Activated CD4-positive, alpha-beta T cell treated with anti-CD3 and anti-CD28 coated beads for 48 hours (primary cell): ENCODE results near the gene KSR1.

Experiments used
- DNase-seq: peaks from one replicate; pipeline ENCODE4 v3.0.0-alpha.2; 2020

KSR1 gene

DNA sequence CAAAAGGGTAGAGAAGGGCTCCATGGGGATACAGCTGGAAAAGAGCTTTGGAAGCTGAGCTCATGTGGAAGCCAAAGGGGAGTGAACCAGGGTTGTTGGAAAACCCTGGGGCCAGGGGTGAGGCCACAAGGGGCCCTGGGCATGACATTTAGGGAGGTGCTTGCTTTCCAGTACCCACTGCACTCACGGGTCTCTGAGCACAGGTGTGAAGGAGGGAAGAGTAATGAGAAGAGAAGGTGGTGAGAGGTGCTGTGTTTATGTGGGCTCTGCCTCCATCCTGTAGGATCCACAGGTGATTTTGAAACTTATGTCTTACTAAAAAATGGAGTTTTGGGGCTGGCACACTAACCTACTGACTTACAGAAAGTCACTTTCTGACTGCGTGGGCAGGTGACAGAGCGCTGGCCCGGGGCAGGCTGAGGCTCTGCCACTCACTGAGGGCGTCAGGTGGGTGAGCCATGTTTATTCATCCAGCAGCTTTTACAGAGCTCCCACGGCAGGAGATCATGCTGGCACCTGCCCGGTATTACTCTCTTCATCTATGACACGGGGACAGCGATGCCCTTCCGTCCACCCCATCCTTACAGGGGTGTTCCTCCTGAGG, 18.9 kb downstream of the KSR1 start:
- DNase-seq = peak; percentile 80

DNA sequence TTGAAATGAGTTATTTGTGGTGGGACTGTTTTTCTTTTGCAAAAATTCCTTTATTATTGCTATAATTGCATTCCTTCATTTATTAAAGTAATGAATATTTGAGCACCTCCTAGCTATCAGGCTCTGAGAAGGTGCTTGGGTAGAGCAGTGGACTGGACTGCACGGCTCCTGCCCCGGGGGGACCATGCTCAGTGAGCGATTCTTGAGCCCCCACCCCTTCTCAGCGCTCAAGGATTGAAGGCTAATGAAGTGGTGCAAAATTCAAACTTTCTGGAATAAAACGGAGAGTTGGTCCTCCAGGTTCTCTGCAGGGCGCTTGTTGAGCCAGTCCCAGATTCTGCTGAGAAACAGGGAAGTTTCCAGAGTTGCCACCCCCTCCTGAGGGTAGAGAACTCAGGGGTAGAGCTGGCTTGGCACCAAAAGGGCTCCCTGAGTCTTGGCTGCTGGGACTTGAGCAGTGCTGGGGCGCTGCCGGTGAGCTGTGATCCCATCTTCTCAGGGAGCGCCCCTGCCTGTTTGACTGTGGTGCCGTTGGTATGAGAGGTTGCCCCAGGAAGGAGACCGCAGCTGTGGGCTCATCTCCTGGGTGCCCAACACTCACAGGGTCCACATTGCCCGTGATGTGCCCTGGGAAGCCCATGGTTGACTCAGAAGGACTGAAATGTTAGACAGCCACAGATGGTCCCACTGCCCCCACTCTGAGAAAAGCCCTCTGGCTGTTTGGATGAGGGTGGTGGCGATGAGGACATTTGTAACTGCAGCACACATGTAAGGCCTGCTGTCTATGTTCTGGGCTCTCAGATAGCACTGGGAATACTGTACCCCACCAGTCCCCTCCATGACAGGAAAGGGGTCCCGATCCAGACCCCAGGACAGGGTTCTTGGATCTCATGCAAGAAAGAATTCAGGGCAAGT, 20.0 kb downstream of the KSR1 start:
- DNase-seq = no peak

DNA sequence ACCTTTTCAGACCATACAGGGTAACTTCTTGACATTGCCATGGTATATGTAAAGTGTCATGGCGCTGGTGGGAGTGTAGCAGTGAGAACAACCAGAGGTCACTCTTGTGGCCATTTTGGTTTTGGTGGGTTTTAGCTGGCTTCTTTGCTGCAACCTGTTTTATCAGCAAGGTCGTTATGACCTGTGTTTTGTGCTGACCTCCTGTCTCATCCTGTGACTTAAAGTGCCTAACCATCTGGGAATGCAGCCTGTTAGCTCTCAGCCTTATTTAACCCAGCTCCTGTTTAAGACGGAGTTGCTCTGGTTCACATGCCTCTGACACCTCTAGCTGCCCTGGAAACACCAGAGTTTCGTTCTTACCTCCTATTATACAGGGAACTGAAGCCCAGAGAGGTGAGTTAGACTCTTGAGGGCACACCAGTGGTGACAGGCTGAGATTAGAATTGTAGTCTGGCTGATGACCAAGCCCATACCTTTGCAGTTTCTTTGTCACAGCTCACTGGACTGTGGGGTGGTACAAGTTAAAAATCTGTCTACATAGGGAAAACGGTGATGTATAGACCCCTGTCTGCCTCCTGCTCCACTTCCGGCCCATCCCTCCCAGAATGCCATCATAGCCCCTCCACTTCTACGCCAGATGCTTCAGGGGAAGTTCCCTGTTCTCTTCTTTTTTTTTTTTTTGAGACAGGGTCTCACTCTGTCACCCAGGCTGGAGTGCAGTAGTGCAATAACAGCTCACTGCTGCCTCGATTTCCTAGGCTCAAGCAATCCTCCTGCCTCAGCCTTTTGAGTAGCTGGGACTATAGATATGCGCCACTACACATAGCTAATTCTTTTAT, 21.0 kb downstream of the KSR1 start:
- DNase-seq = no peak

DNA sequence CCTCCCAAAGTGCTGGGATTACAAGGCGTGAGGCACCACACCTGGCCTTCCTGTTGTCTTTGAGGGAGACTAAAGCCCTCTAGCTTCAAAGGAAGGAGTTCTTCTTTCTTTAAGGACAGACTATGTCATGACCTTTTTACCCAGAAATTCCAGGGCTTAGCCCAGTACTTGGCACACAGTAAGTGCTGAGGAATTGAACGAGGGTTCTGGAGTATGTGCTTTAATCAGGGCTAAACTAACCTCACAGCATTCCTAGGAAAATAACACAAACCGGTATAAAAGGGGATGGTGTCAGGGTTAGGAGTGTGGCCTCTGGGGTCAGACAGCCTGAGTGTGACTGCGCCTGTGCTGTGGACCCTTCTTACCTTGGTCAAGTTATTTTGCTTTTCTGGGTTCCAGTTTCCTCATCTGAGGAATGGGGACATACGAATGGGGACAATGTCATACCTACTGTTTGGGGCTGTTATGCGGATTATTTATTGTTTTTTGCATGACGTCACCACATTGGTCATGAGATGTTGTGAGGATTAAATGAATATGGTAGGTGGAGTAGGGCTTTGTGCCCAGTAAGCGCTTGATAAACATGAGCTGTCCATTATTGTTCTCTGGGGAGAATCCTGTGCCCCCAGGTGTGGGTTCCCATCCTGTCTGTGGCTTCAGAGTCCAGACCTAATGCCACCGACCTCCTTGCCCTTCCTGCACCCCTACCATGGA, 21.9 kb downstream of the KSR1 start:
- no peak for DNase-seq

DNA sequence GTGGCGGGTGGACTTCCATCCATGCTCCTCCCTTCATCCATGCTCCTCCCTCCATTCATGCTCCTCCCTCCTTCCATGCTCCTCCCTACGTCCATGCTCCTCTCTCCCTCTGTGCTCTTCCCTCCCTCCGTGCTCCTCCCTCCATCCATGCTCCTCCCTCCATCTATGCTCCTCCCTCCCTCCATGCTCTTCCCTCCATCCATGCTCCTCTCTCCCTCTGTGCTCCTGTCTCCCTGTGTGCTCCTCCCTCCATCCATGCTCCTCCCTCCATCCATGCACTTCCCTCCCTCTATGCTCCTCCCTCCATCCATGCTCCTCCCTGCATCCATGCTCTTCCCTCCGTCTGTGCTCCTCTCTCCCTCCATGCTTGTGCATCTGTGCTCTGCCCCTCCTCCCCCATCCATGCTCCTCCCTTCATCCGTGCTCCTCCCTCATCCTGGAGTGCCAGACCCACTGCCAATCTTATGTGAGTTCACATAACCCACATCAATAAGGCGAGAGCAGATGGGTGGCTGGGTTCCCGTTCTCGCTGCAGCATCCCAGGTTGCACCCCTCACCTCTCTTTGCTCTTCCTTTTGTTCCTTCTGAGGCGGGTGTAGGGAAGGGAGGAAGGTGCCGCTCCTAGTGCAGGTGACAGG, 22.8 kb downstream of the KSR1 start:
- DNase-seq = no peak

DNA sequence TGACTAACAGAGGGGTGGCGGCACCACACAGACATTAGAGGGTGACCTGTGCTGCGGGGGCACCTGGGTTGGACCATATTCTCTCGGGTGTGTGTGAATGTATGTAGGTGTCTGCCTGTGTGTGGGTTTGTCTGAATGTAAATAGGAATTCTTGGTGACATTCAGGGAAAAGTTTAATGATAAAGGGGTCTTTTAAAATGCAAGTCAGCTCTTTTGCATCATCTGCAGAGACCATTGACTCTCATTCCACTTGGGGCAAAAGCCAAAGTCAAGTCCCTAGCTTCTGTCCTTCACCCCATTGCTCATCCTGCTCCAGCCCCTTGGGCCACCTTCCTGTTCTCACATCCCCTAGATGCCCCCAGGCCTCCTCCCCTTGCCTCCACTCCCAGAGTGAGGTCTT, 23.6 kb downstream of the KSR1 start:
- DNase-seq = no peak

DNA sequence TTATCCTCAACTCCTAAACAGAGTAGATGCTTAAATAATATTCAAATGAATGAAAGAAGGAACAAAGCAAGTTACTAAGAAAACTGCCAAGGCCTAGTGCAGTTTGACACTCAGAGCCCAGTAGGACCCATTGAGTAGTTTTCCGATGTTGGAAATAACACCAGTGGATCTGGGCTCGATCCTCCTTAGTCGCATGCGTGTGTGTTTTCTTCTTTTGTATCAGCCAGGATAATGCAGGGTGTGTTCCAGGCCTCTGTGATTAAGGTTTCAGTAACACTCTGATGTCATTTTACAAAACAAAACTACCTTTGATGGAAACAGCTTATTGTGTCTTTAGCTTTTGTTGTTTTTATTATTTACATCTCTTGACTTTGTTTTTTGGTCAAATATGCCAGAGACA, 24.5 kb downstream of the KSR1 start:
- no peak for DNase-seq

DNA sequence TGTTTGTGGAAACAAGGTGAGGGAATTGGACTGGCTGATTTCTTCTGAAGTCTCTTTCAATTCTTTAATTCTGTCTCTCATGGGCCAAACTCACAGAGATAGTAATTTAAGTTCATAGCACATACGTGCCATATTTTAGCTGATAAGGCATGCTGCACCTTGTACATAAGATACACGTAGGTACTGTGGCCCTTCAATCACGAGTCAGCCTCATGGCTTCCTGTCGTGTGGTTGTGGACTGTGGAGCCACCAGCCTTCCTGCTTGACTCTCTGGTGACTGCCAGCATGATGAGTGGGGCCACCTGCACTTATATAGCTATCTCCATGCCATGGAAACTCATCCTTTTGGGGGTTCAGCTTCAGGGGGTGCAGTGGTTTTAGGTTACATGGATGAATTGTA, 25.1 kb downstream of the KSR1 start:
- peak; percentile 53 for DNase-seq

DNA sequence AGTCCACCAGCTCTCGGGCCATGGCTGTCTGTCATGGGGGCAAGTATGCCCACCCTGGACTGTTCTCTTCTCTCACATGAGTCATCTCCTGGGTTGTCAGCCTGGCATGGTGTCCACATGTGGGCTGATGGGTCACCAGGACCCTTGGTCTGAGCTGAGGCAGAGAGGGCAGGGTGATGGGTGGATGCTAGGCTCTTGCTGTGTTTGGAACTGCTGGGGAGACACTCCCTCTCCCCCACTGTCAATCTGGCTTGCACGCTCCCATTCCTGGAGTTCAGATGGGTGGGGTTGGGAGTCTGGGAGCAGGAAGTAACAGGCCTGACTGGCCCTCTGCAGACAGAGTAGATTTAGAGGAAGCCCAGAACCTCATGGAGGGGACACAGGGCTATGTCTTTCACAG, 28.9 kb downstream of the KSR1 start:
- no peak for DNase-seq

DNA sequence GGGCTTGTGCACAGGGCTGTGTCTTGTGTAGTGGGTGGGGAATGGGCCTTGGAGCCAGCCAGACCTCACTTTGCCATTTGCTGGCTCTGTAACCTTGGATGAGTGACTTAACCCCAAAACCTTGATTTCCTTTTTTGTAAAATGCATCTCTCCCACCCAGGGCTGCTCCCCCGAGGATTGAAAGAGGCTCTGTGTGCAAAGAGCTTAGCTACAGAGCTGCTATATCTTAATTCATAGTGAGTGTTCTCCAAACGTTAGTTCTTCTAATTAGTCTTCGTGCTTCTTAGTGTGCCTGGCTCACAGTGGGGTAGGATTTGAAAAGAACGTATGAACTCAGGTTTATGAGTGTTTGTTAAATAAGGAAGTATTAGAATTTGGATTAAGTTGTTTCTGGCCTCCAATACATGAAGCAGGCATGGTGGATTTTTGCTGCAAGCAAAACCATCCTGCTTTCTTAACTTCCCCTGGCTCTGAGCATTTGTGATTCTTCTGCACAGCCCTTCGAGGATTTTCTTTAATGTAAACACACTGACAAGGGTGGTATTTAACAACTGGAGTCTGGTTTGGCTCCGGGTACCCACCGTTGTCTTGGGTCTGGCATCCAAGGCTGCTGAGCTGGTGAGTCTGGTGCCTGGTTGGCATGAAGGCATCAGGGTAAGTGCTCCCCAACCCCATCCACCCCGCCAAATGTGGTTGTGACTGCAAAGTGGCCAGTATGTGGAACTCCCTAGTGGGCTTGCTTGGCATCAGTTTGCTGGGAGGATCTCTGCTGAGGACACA, 29.7 kb downstream of the KSR1 start:
- no peak for DNase-seq

DNA sequence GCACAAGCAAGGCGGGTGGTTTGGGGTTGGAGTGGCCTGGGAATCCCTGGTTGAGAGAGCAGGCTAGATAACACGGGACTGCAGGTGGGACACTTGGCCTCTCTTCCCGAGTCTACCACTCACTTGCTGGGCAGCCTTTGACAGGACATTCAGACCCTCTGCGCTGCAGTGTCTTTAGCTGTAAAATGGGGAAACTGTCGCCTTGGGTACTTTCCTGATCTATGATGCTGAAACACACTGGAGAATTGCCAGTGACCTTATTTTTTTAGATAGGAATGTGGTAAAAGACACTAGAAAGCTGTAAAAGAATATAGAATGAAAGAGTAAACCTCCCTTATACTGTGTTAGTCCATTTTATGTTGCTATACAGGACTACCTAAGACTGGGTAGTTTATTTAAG, 30.5 kb downstream of the KSR1 start:
- DNase-seq = no peak

DNA sequence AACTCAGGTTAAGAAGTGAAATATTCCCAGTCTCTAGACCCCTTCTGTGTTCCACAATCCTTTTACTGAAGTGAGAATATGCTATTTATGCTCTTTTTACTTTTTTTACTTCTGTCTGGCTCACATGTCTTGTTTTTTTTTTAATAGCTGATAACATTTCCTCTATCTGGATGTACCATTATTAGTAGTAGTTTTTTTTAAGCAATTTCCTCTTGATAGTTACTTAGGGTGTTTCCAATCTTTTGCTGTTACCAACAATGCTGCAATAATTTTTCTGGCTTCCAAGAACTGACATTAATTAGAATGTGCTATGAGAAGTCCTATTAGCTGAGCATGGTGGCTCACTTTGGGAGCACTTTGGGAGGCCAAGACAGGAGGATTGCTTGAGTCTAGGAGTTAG, 32.0 kb downstream of the KSR1 start:
- DNase-seq = no peak

DNA sequence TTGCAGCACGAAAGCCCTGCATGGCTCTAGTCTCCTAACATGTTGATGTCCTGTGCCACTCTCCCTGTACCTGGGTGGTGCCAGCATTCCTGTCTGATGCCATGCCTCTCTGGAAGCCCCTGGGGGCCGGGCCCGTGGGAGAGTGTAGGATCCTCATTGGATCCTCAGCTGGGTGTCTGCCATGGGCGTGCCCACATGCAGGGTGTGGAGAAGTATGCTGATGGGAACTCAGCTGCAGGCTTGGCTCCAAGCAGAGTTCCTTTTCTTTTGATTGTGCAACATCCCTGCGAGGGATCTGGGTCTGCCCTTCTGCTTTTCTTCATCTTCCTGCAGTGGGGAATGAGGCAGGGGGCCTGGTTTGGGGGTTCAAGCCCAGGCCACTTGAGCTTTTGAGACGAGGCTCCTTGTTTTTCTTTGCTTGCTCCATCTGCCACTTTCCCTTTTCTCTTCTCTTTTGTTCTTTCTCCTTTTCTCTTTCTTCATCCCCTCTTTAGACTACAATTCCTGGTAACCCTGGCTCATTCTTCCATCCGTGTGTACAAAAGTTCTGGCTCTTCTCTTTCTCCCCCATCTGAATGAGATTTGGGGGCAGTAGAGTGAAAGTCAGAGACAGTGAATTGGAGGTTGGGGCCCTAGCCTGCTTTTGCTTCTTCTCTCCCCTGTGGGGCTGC, 32.9 kb downstream of the KSR1 start:
- DNase-seq = no peak

DNA sequence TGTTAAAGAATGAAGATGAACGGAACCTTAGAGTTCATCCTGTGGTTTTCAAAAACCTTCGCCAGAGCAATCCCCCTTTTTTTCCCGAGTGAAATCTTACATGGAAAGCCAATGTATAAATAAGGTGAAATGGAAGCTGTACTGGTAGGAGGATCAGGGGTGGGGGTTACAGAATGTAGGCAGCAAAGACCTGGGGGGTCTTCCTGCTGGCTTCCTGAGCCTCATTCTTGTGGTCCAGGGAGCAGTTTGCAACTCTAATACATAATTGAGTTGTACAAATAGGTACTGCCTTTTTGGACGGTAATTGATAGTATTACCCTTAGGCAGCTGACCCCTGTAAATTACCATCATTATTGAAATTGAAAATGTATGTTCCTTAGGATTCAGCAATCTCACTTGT, 34.1 kb downstream of the KSR1 start:
- no peak for DNase-seq

DNA sequence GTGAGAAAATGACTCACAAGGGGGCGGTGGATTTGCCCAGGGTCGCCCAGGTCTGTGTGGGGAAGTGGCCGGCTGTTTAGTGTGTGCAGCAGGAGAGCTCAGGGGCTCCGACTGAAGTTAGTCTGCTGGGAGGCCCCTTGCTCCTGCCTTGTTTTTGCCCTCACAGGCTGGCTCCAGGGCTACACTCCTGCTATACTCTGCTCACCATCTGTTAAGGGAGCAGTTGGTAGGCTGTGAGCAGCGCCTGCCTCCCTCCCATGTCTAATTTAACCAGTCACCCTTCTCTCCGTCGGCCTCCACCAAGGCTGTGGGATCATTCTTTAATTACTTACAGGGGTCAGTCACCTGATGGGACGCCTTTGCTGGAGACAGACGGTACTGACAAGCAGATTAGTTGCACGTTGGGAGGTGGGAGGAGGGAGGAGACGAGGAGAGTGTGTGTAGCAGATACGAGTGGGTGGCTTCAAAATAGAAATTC, 35.5 kb downstream of the KSR1 start:
- DNase-seq = no peak

DNA sequence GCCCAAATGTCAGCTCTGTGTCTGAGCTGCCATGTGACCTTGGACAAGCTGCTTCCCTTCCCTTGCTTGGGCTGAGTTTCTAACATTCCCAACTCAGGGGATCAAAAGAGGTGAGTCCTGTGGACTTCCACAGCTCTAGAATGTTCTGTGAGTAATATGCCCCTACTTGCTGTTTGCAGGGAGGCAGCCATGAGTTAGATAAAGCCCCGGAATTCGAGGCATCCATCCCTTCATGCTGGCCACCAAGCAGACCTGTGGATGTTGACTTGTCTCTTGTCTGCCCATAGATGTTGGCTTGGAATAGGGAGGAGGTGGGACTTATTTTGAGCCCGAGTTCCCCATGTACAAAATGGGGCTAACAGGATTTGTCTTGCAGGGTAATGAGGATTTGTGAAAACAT, 36.2 kb downstream of the KSR1 start:
- DNase-seq = no peak

DNA sequence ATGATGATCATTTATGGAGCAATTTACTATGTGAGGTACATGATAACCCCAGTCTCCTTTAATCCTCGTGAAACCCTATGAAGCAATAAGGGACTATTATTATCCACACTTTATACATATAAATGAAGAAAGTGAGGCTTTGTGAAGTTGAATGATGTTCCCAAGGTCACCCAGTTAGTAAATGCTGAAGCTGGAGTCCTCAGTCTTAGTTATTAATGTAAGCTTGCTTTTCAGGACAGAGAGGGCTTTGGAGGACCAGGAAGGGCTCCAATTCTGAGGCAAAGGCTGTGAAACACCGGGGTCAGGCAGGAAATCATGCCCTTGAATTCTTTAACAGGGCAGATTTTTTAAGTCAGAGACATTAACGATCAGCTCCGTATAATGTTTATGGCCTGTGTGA, 36.8 kb downstream of the KSR1 start:
- no peak for DNase-seq

DNA sequence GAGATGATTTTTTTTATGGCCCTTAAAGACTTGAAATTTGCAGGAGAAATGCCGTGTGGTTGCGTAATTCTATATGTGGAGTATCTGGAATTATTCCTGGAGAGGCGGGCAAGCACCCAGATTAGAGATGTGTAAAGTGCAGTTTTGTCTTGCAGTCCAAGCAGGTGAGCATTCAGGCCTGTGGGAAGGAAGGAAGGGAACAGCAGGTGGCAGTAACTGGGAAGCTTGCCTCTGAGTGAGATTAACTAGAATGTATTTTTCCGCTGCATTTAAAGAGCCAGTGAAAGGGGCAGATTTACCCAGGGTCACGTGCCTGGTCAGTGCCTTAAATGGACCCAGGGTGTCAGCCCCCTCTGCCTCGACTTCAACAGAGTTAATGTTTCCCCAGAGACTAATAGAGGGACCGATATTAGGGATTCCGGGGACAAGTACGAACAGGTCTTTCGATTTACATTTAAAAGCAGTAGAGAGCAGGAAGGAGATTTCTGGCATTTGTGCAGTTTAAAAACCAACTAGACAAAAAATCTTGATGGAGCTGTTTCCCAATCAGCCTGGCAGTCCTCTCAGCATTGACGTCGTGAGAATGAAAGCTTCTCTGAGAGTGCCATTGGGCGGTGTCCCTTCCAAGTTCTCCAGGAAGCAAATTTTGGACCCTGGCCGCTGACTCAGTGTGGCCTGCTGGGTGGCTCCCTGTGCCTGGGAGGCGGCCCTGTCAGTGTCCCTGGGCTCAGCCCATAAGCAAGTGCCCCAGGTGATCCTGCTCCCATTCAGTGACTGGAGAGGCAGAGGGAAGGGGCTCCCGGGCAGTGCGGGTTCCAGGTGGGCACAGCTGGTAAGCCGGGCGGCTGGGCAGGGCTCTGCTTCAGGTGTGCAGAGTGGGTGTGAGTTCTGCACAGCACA, 38.2 kb downstream of the KSR1 start:
- no peak for DNase-seq

DNA sequence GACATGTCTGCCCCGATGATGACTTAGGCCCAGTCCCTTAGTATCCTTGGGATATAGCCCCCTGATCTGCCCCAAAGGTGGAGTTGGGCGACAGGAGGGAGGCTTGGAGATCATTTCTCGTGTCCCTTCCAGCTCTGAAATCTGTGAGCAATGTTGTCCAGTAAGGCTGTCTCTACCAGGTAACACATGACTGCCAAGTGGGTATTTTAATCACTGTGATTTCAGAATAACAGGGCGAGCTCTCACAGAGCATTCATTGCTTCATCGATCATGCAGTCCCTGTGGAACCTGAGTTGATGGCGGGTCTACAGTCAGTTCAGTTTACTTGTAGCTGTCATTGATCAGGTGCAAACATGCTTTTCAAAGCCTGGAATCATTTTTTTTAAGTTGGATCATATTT, 39.2 kb downstream of the KSR1 start:
- no peak for DNase-seq

DNA sequence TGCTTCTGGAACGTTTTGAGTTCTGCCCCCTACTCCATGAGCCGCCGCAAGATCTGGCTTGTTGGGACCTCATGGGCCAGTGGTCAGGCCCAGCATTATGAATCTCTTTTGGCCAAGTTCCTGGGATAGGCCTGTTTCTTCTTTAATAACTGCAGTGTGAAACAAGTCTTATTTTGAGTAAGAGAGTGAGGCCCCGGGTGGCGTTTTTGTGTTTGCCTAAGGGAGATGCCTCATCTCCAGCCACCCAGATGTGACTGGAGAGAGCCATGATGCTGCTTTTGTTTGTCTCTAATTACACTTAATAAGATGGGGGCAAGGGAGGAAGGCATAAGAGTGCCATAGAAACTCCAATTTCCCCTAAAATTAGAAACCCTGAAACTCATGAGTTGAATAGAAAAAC, 39.8 kb downstream of the KSR1 start:
- no peak for DNase-seq
